ENCODE results near the gene CELSR1.

The CELSR1 gene

DNA sequence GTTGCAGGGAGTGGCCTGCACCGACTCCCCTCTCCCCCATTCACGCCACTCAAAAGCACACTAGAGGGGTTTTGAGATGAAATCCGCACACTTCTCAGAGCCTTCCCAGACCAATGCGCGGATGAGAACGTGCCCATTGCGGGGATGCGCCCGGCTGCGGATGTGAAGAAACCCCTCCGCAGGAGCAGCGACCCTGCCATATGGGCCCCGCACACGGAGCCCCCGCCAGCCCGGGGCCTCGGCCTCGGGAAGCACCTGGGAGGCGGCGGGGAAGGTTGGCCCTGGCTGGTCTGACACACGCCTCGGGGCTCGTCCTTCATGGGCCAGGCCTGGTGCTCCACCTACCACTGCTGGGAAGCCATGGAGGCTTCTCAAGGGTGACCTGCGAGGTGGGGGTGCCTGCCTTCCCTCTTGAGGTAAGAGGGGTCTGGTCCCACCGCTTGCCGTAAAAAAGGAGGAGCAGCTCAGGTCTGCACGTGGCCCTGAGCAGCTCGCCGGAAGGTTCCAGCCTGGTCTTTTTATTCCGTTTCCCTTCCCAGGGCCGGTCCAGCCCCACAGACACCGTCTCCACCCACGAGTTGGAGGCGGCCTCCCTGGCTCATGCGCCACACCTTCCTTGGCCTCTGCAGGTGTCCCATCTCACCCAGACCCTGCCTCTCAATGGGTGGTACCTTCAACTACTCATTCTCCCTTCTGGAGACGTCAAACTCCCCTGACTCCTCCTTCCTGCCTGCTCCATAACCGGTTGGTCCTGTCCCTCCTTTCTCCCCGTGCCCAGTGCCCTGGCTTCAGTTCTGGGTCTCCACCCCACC is 162.6 kb downstream of the CELSR1 start:
- H3K4me3 ChIP-seq (ENCODE audit: control insufficient read depth, low read depth, low read length), result no peak overlapping the region
- TF ChIP-seq, protein P1, sequence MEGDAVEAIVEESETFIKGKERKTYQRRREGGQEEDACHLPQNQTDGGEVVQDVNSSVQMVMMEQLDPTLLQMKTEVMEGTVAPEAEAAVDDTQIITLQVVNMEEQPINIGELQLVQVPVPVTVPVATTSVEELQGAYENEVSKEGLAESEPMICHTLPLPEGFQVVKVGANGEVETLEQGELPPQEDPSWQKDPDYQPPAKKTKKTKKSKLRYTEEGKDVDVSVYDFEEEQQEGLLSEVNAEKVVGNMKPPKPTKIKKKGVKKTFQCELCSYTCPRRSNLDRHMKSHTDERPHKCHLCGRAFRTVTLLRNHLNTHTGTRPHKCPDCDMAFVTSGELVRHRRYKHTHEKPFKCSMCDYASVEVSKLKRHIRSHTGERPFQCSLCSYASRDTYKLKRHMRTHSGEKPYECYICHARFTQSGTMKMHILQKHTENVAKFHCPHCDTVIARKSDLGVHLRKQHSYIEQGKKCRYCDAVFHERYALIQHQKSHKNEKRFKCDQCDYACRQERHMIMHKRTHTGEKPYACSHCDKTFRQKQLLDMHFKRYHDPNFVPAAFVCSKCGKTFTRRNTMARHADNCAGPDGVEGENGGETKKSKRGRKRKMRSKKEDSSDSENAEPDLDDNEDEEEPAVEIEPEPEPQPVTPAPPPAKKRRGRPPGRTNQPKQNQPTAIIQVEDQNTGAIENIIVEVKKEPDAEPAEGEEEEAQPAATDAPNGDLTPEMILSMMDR (conservative IDR thresholded peaks at IDR 0.05; ENCODE audit: control insufficient read depth, insufficient read depth, low read depth, low read length), result no peak
- no peak for DNase-seq (ENCODE audit: low read depth)

DNA sequence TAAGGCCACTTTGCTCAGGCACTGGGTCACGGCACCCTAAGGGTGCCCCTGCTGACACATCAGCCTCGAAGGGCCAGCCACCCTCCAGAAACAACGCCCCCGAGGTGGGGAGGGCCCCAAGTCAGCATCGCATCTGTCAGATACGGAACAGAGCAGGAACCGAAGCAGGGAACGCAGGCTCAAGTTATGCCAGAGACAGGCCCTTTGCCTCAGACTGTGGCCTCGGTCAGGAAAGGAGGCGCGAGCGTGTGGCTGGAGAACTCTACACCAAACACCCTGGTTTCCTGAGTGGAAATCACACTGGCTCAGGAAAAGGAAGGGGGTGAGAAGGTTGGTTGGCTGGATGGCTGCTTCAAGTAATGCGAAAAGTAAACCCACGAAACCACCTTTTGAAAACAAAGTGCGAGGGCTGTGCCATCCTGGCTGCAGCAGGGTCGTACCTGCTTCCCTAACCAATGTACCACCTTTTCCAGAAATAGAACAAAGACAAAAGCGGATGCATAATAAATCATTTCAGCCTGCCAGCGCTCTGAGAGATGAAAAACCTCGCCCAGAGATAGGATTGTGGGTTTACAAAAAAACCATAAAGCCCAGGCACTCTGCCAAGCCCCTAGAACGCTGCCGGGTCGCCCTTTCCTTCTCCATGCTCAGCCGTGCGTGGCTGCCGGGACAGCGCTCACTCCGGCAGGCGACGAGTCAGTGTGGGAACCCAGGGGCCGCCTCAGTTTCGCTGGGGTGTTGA is 163.3 kb downstream of the CELSR1 start:
- no peak overlapping the region for H3K4me3 ChIP-seq (ENCODE audit: control insufficient read depth, low read depth, low read length)
- TF ChIP-seq, protein P1 (conservative IDR thresholded peaks at IDR 0.05; ENCODE audit: control insufficient read depth, insufficient read depth, low read depth, low read length), result no peak
- DNase-seq (ENCODE audit: low read depth), result no peak

DNA sequence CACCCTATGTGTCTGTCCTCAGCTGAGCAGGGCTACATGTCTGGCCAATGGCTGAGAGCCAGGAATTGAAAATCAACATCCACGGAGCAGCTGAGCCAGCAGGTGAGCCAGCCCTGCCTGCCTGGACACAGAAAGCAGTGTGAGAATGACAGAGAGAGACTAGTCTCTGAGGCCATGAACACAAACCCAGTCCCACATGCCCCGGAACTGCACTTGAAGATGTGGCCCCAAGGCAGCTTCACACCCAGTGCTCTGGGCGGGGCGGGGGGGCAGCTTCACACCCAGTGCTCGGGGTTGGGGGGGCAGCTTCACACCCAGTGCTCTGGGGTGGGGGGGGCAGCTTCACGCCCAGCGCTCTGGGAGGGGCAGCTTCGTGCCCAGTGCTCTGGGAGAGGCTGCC is 164.3 kb downstream of the CELSR1 start:
- TF ChIP-seq, protein P1 (conservative IDR thresholded peaks at IDR 0.05; ENCODE audit: control insufficient read depth, insufficient read depth, low read depth, low read length), result no peak
- no peak for DNase-seq (ENCODE audit: low read depth)
- H3K4me3 ChIP-seq (ENCODE audit: control insufficient read depth, low read depth, low read length), result no peak overlapping the region

DNA sequence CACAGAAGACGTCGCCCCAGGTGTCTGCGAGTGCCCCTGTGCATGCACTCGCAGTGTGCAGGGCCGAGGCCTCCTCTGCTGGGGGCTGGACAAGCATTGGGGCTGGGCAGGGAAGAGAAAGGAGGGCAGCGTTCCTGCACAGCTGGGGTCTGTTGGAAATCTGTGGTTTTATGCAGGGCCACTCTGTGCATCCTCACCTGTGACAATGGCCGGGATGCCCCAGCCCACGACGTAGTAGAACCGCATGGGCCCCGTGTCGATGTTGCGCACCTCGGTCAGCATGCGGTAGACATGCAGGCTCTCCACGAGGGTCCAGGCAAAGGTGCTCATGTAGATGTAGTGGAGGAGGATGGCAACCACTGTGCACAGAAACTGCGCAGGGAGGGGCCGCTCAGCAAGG is 164.7 kb downstream of the CELSR1 start:
- TF ChIP-seq, protein P1 (conservative IDR thresholded peaks at IDR 0.05; ENCODE audit: control insufficient read depth, insufficient read depth, low read depth, low read length), result no peak
- DNase-seq (ENCODE audit: low read depth), result no peak

DNA sequence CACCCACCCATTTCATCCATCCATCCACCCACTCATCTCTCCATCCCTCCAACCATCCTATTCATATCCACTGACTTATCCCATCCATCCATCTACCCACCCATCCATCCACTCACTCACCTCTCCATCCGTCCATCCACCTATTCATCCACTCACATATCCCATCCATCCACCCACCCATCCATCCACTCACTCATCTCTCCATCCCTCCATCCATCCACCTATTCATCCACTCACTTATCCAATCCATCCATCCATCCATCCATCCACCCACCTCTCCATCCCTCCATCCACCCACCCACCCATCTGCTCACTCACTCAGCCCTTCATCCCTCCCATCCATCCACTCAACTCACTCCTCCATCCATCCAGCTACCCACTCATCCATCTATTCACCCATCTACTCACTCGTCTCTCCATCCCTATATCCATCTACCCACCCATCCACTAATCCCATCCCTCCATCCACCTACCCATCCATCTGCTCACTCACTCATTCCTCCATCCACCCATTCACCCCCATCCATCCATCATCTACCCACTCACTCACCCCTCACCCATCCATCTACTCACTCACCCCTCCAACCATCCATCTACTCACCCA is 165.7 kb downstream of the CELSR1 start:
- TF ChIP-seq, protein P1 (conservative IDR thresholded peaks at IDR 0.05; ENCODE audit: control insufficient read depth, insufficient read depth, low read depth, low read length), result no peak
- H3K4me3 ChIP-seq (ENCODE audit: control insufficient read depth, low read depth, low read length), result no peak overlapping the region
- no peak for DNase-seq (ENCODE audit: low read depth)

More for the DNA sequence above, 164.7 kb downstream of the CELSR1 start:
- H3K4me3 ChIP-seq (ENCODE audit: control insufficient read depth, low read depth, low read length), result no peak overlapping the region

DNA sequence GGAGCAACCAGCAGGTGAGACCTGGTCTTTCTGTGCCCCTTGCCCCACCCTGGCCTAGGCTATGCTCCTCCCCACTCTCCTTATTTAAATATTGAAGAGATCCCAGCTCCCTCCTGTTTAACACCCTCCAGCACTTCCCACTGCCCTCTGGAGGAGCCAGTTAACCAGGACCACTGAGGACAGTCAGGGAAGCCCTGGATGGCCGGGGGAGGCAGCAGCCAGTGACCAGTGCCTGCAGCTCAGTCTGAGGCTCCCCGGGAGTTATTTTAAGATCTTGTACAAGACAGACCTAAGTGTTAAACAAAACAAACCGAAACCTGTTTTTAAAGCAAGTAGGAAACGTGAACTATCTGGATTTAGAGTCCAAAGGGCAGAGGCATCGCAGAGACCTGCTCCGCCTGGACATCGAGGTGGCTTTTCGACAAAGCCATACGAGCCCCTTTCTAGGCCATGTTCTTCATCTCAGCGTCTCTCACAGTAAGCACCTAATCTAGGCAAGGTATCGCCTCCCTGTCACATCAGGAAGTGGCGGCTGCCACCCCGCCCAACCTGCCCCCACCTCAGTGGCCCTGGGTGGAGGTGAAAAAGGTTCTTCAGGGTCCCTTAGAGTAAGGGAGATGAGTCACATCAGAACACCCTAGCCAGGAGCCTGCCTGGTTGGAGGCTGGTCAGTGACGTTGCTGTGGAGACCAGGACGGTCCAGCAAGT is 166.7 kb downstream of the CELSR1 start:
- no peak overlapping the region for H3K4me3 ChIP-seq (ENCODE audit: control insufficient read depth, low read depth, low read length)
- DNase-seq (ENCODE audit: low read depth), result no peak
- TF ChIP-seq, protein P1 (conservative IDR thresholded peaks at IDR 0.05; ENCODE audit: control insufficient read depth, insufficient read depth, low read depth, low read length), result no peak
